Ishikawa (cell line): ENCODE measurements around the gene ZBTB12.

Experiments
- CEBPB ChIP-seq: IDR thresholded peaks from 2 replicates; pipeline ENCODE4 v1.6.1; 2012
- EP300 ChIP-seq: IDR thresholded peaks from 2 replicates; pipeline ENCODE4 v1.6.1; 2012; ENCODE audit warnings: borderline replicate concordance
- FOXM1 ChIP-seq: IDR thresholded peaks from 2 replicates; pipeline ENCODE4 v1.6.1; 2012; ENCODE audit warnings: low read depth, borderline replicate concordance
- NFIC ChIP-seq: IDR thresholded peaks from 2 replicates; pipeline ENCODE4 v1.6.1; 2012
- RAD21 ChIP-seq: IDR thresholded peaks from 2 replicates; pipeline ENCODE4 v1.6.1; 2012; ENCODE audit warnings: low read depth
- TAF1 ChIP-seq: IDR thresholded peaks from 2 replicates; pipeline ENCODE4 v1.6.1; 2012; ENCODE audit warnings: low read depth, mild to moderate bottlenecking
- TCF12 ChIP-seq: IDR thresholded peaks from 2 replicates; pipeline ENCODE4 v1.6.1; 2012; ENCODE audit warnings: low read depth
- TEAD4 ChIP-seq: IDR thresholded peaks from 2 replicates; pipeline ENCODE4 v1.6.1; 2012
- USF1 ChIP-seq: IDR thresholded peaks from 2 replicates; pipeline ENCODE4 v1.6.1; 2012
- YY1 ChIP-seq: IDR thresholded peaks from 2 replicates; pipeline ENCODE4 v1.6.1; 2012; ENCODE audit warnings: low read depth
- TF ChIP-seq, protein P1 (sequence below): IDR thresholded peaks from 2 replicates; pipeline ENCODE4 v1.6.1; 2012

DNA sequence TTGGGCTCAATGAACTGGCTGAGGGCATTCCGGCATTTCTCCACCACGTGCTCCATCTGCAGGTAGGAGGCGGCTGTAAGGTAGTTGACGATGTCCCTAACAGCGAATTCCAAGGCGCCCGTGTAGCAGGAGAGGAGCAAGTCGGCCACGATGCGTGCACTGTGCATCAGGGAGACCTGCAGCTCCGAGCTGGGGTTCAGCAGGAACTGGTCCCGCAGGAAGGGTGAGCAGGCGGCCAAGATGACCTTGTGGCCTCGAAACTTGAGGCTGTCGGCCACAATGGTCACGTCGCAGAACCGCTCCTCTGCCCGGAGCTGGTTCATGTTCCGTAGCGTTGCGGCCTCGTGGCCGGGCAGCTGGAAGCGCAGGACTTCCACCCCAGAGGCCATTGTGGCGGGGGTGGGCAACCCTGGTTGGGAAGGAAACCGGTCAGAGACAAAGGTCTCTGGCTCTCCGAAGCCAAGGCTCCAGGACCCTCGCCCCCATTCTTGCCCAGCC, 920 bp downstream of the ZBTB12 start:
- TF ChIP-seq USF1, result no peak
- no peak for TF ChIP-seq CEBPB
- 0 out of 2 replicates have a peak, but pooled peaks have one; percentile 7 for TF ChIP-seq YY1
- TF ChIP-seq FOXM1, result no peak
- no peak for TF ChIP-seq NFIC
- no peak for TF ChIP-seq EP300
- TF ChIP-seq, protein P1, sequence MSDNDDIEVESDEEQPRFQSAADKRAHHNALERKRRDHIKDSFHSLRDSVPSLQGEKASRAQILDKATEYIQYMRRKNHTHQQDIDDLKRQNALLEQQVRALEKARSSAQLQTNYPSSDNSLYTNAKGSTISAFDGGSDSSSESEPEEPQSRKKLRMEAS, result peak; percentile 74
- no peak for TF ChIP-seq RAD21
- TF ChIP-seq TEAD4, result no peak
- no peak for TF ChIP-seq TAF1
- TF ChIP-seq TCF12, result 0 out of 2 replicates have a peak, but pooled peaks have one; percentile 1
